K562 treated with DMSO at 1 percent for 4 hours (cell line): ENCODE results near the gene SPRR2E. TPM values are rescaled to one million over a fixed set of nuclear protein-coding genes. Genes with fewer than 3 reads are reported as not detected.

Source experiments
- total RNA-seq: library from RNA; unstranded; fragments of 300-600 nt; gene quantifications from 2 replicates; pipeline ENCODE4 v1.2.3, GENCODE V29; 2022; ENCODE audit not compliant: insufficient read depth

The SPRR2E gene
- total RNA-seq, result not detected in 2 replicates

GRCh38 chr1:153094426-153094825 lies at the start of gene SPRR2E:
SPRR2E (minus strand) TSS chr1:153094526; CDS start chr1:153093751, 775 bp downstream.

GRCh38 chr1:153113416-153113815 lies 19.1 kb upstream of the SPRR2E start, which contains the start of gene SPRR2F:
SPRR2F (minus strand) TSS chr1:153113516; CDS start chr1:153112733, 783 bp downstream.

GRCh38 chr1:153071511-153071910 lies 22.8 kb downstream of the SPRR2E start, which contains the start of gene SPRR2B:
SPRR2B (minus strand) TSS chr1:153071611; CDS start chr1:153070839, 772 bp downstream.

GRCh38 chr1:153057375-153057774 lies 37.0 kb downstream of the SPRR2E start, which contains the start of gene SPRR2A:
SPRR2A (minus strand) TSS chr1:153057512; CDS start chr1:153056735, 777 bp downstream.

Other genes starting within 250 kb of the SPRR2E start
- not detected in 2 replicates for gene LCE7A, start 234.5 kb downstream of the SPRR2E start, total RNA-seq
- not detected in 2 replicates for gene SMCP, start 216.2 kb downstream of the SPRR2E start, total RNA-seq
- gene IVL, start 186.0 kb downstream of the SPRR2E start, total RNA-seq, result not detected in 2 replicates
- not detected in 2 replicates for gene SPRR5, start 147.3 kb downstream of the SPRR2E start, total RNA-seq
- not detected in 2 replicates for gene SPRR4, start 123.9 kb downstream of the SPRR2E start, total RNA-seq
- not detected in 2 replicates for gene SPRR1A, start 110.4 kb downstream of the SPRR2E start, total RNA-seq
- gene SPRR3, start 92.8 kb downstream of the SPRR2E start, total RNA-seq, result not detected in 2 replicates
- not detected in 2 replicates for gene SPRR1B, start 63.3 kb downstream of the SPRR2E start, total RNA-seq
- 36.6 and 103 TPM in 2 replicates for gene SPRR2D, start 53.4 kb downstream of the SPRR2E start, total RNA-seq
- gene SPRR2A, start 37.0 kb downstream of the SPRR2E start, total RNA-seq, result not detected in 2 replicates
- gene SPRR2B, start 22.9 kb downstream of the SPRR2E start, total RNA-seq, result not detected in 2 replicates
- not detected in 2 replicates for gene SPRR2F, start 19.0 kb upstream of the SPRR2E start, total RNA-seq
- gene SPRR2G, start 56.4 kb upstream of the SPRR2E start, total RNA-seq, result not detected in 2 replicates
- gene LELP1, start 108.9 kb upstream of the SPRR2E start, total RNA-seq, result not detected in 2 replicates
- gene PRR9, start 123.1 kb upstream of the SPRR2E start, total RNA-seq, result 1.4 and 1.7 TPM in 2 replicates
- not detected in 2 replicates for gene LORICRIN, start 165.2 kb upstream of the SPRR2E start, total RNA-seq
- 1.4 and 1.9 TPM in 2 replicates for gene PGLYRP3, start 218.4 kb upstream of the SPRR2E start, total RNA-seq